Esophagus squamous epithelium (tissue), 4 donors: ENCODE measurements around the gene CREG1.

ENCODE experiments used
- POLR2A ChIP-seq, 4 donors: fragments of 450-650 bp; IDR thresholded peaks; one replicate each; pipeline ENCODE4 v1.6.1; 2017; ENCODE audit warnings: antibody characterized with exemption in 4 of 4, mild to moderate bottlenecking in 4 of 4, moderate library complexity in 3 of 4
- TF ChIP-seq, protein P1 (sequence below), 6 experiments: fragments of 450-650 bp in 4 of 6; fragments of 200-600 bp in 2 of 6; sonication (generic) in 2 of 6; IDR thresholded peaks; one replicate each; pipeline ENCODE4 v1.5.1; 2016 to 2019; ENCODE audit warnings: antibody characterized with exemption in 6 of 6, mild to moderate bottlenecking in 4 of 6, moderate library complexity in 4 of 6

DNA sequence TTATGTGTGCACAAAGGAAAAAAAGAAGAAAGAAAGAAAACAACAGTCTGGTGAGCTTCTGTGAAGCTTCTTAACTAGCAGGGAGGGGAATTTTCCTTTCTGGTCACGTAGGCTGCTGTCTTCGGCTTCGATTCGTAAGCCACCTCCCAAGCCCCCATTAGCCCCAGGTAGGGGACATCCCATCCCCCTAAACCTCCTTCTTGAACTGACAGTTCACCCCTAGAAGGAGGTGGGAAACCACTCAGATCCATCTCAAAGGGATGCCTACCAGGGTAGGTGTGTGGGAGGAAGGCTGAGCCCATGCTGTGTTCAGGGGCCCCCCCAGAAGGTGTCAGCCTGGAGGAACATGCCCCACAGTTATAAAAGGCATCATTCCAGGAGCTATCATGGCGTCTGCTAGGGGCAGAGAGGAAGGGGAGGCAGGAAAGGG is 61.1 kb downstream of the CREG1 start:
- TF ChIP-seq, protein P1, sequence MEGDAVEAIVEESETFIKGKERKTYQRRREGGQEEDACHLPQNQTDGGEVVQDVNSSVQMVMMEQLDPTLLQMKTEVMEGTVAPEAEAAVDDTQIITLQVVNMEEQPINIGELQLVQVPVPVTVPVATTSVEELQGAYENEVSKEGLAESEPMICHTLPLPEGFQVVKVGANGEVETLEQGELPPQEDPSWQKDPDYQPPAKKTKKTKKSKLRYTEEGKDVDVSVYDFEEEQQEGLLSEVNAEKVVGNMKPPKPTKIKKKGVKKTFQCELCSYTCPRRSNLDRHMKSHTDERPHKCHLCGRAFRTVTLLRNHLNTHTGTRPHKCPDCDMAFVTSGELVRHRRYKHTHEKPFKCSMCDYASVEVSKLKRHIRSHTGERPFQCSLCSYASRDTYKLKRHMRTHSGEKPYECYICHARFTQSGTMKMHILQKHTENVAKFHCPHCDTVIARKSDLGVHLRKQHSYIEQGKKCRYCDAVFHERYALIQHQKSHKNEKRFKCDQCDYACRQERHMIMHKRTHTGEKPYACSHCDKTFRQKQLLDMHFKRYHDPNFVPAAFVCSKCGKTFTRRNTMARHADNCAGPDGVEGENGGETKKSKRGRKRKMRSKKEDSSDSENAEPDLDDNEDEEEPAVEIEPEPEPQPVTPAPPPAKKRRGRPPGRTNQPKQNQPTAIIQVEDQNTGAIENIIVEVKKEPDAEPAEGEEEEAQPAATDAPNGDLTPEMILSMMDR (IDR thresholded peaks at IDR 0.05): no peak
- no peak for TF ChIP-seq POLR2A (IDR thresholded peaks at IDR 0.05)
